Measurements from ENCODE around the gene SLC44A3.

DNA sequence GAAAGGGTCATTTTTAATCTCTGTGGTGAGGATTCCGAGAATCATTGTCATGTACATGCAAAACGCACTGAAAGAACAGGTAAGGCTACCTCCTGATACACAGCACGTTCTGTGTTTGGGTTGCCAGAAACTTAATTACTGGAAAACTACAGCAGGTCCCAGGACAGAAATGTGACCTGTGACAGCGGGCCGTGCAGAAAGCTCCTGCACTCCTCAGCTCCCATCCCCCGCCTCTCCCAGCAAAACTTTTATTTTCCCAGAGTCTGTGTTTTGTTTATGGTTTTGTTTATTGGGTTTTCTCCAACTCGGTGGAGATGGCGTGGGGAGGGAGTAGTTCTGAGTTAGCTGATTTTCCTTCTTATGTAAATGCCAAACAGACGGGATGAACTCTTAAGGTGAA lies 44.7 kb downstream of the SLC44A3 start:
- no peak for TF ChIP-seq CTCF (IDR thresholded peaks at IDR 0.05)
- no peak for TF ChIP-seq POLR2A (IDR thresholded peaks at IDR 0.05)

Measured in ovary (tissue), 3 donors.